HL-60 (cell line): ENCODE measurements around the gene PIP5K1B.

Source experiments
- DNase-seq, 2 experiments: peaks; one replicate each; pipeline ENCODE4 v3.0.0-alpha.2; 2010 to 2020; ENCODE audit warnings: low read depth in 1 of 2, low spot score in 1 of 2
- H3K27ac ChIP-seq: fragments of 250-450 bp; sonication (Bioruptor Pico); replicated peaks from 2 replicates; pipeline ENCODE4 v1.5.1; 2020; ENCODE audit warnings: mild to moderate bottlenecking, moderate library complexity
- H3K27me3 ChIP-seq: fragments of 250-450 bp; sonication (Bioruptor Pico); 2 replicates; pipeline ENCODE4 v1.5.1; 2021; ENCODE audit warnings: mild to moderate bottlenecking, moderate library complexity; ENCODE audit not compliant: insufficient read depth, poor library complexity, severe bottlenecking
- H3K4me3 ChIP-seq: replicated peaks from 2 replicates; pipeline ENCODE4 v1.5.1; 2011; ENCODE audit warnings: mild to moderate bottlenecking, control low read depth, low read length; ENCODE audit not compliant: insufficient read depth
- CTCF ChIP-seq: IDR thresholded peaks from one replicate; pipeline ENCODE4 v1.5.1; 2011; ENCODE audit warnings: low read length, control low read depth, inconsistent platforms; ENCODE audit not compliant: insufficient read depth
- GABPA ChIP-seq: IDR thresholded peaks from 2 replicates; pipeline ENCODE4 v1.6.1; 2012; ENCODE audit warnings: low read depth
- POLR2AphosphoS5 ChIP-seq: IDR thresholded peaks from 2 replicates; pipeline ENCODE4 v1.6.1; 2012; ENCODE audit warnings: low read depth
- REST ChIP-seq: IDR thresholded peaks from 2 replicates; pipeline ENCODE4 v1.6.1; 2012; ENCODE audit warnings: low read depth; ENCODE audit not compliant: insufficient replicate concordance
- SPI1 ChIP-seq: IDR thresholded peaks from 2 replicates; pipeline ENCODE4 v1.6.1; 2012; ENCODE audit warnings: low read depth, mild to moderate bottlenecking, borderline replicate concordance

The PIP5K1B gene

GRCh38 chr9:68759981-68760673 lies 55.1 kb downstream of the PIP5K1B start:
- Histone ChIP-seq H3K4me3 (no peak overlapping the region), H3K27ac (no peak overlapping the region), H3K27me3 (no peaks in the 10 kb centered on the region)
- TF ChIP-seq REST (no peak), CTCF (no peak), POLR2AphosphoS5 (no peak), SPI1 (no peak), GABPA (no peak)
- no peak for DNase-seq

DNA sequence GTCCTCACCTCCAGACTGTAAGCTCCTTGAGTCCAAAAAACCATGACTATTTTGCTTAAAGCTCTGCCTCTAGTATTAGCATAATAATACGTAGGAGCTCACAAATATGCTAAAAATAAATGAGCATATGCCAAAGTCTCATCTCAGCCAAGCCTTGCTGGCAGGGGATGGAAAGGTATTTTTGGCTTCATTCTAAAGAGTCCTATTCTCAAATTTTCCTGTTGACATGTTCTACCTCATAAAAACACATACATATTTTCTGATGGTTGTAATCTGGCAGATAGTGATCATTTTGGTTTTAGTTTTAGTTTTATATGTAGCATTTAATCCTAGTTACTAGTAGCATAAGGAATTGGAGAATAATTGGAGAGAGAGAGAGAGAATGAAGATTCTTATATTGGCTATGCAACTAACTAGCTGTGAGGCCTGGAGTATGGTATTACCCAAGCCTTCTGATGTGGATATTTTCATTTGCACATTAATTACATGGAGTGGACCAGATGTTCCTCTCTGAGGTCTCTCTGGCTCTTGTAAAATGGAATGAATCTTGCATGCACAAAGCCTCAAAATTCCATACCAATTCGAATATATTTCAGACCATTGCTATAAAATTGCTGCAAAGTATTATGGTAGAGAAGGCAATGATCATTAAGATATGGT lies 55.8 kb downstream of the PIP5K1B start:
- no peak for DNase-seq
- Histone ChIP-seq H3K27ac (no peak overlapping the region), H3K27me3 (no peaks in the 10 kb centered on the region), H3K4me3 (no peak overlapping the region)
- no peak for TF ChIP-seq REST
- no peak for TF ChIP-seq SPI1

GRCh38 chr9:68762570-68762969 lies 57.5 kb downstream of the PIP5K1B start:
- no peak for DNase-seq
- TF ChIP-seq GABPA (no peak), POLR2AphosphoS5 (no peak), REST (no peak), SPI1 (no peak), CTCF (no peak)

More at GRCh38 chr9:68762570-68762969, 57.5 kb downstream of the PIP5K1B start:
- Histone ChIP-seq H3K27ac (no peak overlapping the region), H3K27me3 (no peaks in the 10 kb centered on the region), H3K4me3 (no peak overlapping the region)
